IPS DF 4.7 (cell line): ENCODE results near the gene TUBG2.
"Not testable (repeated sequence)": the region's sequence is repeated elsewhere in the genome, so short reads cannot be mapped to it uniquely, and the experiment has no call there.

Source experiments
- DNase-seq: peaks from one replicate; pipeline ENCODE4 v3.0.0-alpha.2; 2013; ENCODE audit warnings: low spot score; ENCODE audit errors: extremely low read depth

TUBG2 gene

GRCh38 chr17:42653179-42654124, 5.6 kb upstream of the TUBG2 start:
- no peak for DNase-seq

- DNase-seq, result no peak
These were observed 3.6 kb upstream of the TUBG2 start for GRCh38 chr17:42655528-42655927.

GRCh38 chr17:42657824-42658588, 1.1 kb upstream of the TUBG2 start:
- DNase-seq, result no peak

GRCh38 chr17:42659932-42660274, 819 bp downstream of the TUBG2 start:
- DNase-seq, result not testable (repeated sequence)

- no peak for DNase-seq
These were observed 1.7 kb downstream of the TUBG2 start for GRCh38 chr17:42660692-42661345.

- DNase-seq, result no peak
These were observed 6.5 kb downstream of the TUBG2 start for GRCh38 chr17:42665581-42666001.

GRCh38 chr17:42666126-42666525, 7.0 kb downstream of the TUBG2 start:
- not testable (repeated sequence) for DNase-seq

GRCh38 chr17:42667088-42667951, 8.2 kb downstream of the TUBG2 start:
- no peak for DNase-seq

- no peak for DNase-seq
These were observed 10.6 kb downstream of the TUBG2 start for GRCh38 chr17:42669705-42669976.

- DNase-seq, result no peak
These were observed 11.1 kb downstream of the TUBG2 start for GRCh38 chr17:42669977-42670788.

GRCh38 chr17:42670789-42671657, 11.9 kb downstream of the TUBG2 start:
- DNase-seq, result no peak

- no peak for DNase-seq
These were observed 13.0 kb downstream of the TUBG2 start for GRCh38 chr17:42672038-42672437.

GRCh38 chr17:42673266-42673884, 14.3 kb downstream of the TUBG2 start:
- DNase-seq, result no peak

- no peak for DNase-seq
These were observed 15.0 kb downstream of the TUBG2 start for GRCh38 chr17:42673885-42674754.

GRCh38 chr17:42674755-42675347, 15.8 kb downstream of the TUBG2 start:
- no peak for DNase-seq

- DNase-seq, result no peak
These were observed 16.4 kb downstream of the TUBG2 start for GRCh38 chr17:42675348-42675964.

GRCh38 chr17:42675965-42676423, 16.9 kb downstream of the TUBG2 start:
- DNase-seq, result no peak
